Subcutaneous adipose tissue (tissue), 4 donors: ENCODE data around the gene AFTPH. TPM values are rescaled to one million over a fixed set of nuclear protein-coding genes. Genes with fewer than 3 reads are reported as not detected.

ENCODE experiments used
- total RNA-seq, 4 donors: library from RNA; depleted of rRNA; stranded (reverse); fragments of >200 nt; gene quantifications; one replicate each; pipeline ENCODE4 v1.1.0, GENCODE V29; 2016
- TF ChIP-seq, protein P1 (sequence below): fragments of 450-650 bp; IDR thresholded peaks from one replicate; pipeline ENCODE4 v1.5.1; 2016; ENCODE audit warnings: low read depth, mild to moderate bottlenecking, control low read depth, antibody characterized with exemption, moderate library complexity

The AFTPH gene
- total RNA-seq, 4 donors from 2014 or later = 39.2 to 50.5 (median 44.7) TPM

DNA sequence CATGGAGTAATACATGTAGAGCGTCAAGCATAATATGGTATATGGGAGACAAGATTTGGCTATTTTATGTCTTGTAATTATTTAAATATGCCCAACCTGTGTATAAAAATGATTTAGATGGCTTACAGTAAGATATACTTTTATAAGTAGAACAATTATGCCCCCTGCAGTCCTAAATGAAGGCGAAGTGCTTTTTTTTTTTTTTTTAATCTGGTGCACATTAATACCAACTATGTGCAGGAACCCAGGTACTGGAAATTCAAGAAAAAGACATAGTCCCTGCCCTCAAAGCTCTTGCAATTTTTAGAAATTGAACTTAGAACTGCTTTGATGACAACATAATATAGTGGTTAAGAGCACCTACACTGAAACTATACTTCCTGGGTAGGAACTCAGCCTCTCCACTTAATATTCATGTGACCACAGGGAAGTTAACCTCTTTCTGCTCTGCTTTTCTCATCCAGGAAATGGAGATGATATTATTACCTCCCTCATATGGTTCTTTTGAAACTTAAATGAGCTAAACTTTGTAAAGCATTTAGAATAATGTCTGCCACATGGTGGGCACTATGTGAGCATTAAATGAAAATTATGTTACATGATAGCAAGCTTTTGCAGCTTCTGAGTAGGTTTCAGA, 38.1 kb downstream of the AFTPH start:
- TF ChIP-seq, protein P1, sequence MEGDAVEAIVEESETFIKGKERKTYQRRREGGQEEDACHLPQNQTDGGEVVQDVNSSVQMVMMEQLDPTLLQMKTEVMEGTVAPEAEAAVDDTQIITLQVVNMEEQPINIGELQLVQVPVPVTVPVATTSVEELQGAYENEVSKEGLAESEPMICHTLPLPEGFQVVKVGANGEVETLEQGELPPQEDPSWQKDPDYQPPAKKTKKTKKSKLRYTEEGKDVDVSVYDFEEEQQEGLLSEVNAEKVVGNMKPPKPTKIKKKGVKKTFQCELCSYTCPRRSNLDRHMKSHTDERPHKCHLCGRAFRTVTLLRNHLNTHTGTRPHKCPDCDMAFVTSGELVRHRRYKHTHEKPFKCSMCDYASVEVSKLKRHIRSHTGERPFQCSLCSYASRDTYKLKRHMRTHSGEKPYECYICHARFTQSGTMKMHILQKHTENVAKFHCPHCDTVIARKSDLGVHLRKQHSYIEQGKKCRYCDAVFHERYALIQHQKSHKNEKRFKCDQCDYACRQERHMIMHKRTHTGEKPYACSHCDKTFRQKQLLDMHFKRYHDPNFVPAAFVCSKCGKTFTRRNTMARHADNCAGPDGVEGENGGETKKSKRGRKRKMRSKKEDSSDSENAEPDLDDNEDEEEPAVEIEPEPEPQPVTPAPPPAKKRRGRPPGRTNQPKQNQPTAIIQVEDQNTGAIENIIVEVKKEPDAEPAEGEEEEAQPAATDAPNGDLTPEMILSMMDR = no peak

DNA sequence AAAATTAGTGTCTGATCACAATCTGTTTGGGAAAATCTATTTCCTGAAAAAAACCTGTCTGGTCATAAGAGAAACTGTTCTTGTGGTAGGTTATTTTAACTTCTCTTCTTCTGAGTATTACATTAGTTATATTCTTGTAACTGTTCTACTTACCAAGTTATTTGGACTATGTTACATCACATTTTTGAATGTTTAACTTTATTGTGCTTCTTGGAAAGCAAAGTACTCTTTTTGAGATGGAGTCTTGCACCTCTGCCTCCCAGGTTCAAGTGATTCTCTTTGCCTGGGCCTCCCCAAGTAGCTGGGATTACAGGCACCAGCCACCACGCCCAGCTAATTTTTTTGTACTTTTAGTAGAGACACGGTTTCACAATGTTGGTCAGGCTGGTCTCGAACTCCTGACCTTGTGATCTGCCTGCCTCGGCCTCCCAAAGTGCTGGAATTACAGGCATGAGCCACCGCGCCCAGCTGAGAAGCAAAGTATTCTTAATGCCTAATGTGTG, 39.4 kb downstream of the AFTPH start:
- TF ChIP-seq, protein P1 = no peak

DNA sequence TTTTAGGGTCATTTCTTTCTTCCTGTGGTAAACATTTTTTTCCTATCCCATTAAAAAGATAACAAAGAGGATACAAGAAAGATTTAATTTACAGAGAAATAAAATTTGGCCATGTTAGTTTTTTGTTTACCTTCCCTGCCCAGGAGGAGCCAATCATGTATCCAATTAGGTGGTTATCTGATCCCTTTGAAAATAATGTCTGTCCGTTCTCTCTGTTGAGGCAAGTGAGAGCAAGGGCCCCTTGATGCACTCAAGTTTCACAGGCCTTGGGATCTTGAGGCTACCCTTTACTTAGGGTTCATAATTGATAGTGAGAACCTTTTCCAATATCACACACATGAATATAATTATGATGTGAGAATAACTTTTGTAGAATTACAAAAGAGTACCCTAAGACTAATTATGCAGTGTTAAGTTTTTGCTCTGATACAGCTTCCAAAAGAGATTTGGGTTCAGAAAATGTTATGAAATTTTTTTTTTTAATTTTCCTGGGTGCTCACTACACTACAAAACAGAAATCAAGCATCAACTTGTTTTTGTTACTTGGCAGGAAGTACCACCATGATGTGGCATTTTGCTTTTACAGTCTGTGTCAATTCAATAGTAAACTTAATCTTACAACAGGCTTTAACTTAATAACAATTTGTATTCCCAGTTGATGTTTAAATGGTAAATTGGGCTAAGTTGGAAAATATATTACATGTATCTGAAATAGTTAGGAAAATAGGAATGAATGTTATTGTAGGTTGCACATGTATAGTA, 42.0 kb downstream of the AFTPH start:
- TF ChIP-seq, protein P1 = no peak

DNA sequence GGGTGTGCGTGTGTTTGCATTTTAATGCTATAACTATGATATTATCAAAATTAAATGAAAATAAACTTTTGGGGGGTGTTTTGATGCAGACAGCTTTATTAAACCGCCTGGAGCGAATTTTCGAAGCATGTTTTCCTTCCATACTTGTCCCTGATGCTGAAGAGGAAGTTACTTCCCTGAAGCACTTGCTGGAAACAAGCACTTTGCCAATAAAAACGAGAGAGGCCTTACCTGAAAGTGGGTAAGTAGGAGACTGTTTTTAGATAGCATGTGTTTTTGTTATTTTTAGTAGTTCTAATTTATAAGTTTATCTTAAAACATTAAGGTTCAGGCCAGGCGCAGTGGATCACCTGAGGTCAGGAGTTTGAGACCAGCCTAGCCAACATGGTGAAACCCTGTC, 43.3 kb downstream of the AFTPH start:
- TF ChIP-seq, protein P1 = no peak

DNA sequence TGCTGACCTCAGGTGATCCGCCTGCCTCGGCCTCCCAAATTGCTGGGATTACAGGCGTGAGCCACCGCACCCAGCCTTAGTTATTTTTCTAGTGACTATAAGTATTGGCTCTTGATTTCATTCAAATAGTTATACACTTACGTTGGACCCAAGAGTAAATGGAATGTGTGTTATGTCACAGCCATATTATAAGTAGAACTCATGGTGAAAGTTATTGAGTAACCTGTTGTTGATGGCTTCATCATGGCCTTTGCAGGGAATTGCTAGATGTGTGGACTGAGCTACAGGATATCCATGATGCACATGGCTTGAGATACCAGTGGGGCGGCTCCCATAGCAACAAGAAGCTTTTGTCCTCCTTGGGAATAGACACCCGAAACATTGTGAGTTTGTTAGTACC, 44.7 kb downstream of the AFTPH start:
- TF ChIP-seq, protein P1 = no peak

DNA sequence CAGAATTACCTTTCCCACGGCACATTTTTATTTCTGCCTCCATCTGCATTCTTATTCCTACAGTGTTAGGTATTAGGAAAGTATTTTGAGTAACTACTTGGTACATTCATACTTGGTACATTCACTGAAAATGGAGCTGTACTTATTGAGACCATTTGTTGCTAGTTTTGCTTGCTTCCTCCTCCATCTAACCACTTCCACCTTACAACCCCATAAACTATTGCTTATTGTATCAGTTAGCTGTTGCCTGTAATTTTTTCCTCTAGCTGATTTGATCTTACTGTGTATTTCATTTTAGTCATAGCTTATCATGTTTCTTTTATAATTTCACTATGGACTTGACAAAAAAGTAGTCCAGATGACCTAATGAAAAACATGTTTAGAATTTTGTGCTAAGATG, 50.7 kb downstream of the AFTPH start:
- TF ChIP-seq, protein P1 = no peak

DNA sequence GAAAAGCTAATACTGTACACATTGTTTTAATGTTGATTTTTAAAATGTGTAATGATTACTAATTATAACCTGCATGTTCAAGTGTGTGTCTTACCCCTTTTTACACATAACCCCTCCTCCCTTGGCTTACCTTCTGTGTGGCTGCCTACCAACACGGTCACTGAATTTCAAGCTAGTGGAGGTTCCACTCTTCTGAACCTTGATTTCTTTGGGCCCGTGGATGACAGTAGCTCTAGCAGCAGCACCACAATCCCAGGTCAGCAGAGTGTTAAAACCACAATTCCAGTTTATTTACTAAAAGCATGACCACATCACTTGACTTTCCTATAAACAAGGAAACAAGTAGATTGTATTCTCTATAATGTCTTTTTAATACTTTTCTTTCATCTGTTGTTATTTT, 56.9 kb downstream of the AFTPH start:
- TF ChIP-seq, protein P1 = no peak
